HG03066 (cell line): ENCODE measurements around the gene USP5.
"Not testable (repeated sequence)": the region's sequence is repeated elsewhere in the genome, so short reads cannot be mapped to it uniquely, and the experiment has no call there.

Experiments used
- ATAC-seq: cut with Tn5 transposase; IDR thresholded peaks from one replicate; pipeline ENCODE4 v1.9.1; 2021; ENCODE audit warnings: low read depth; ENCODE audit not compliant: unreplicated experiment

USP5 gene

GRCh38 chr12:6883683-6884082, 31.7 kb downstream of the USP5 start:
- ATAC-seq, result no peak

DNA sequence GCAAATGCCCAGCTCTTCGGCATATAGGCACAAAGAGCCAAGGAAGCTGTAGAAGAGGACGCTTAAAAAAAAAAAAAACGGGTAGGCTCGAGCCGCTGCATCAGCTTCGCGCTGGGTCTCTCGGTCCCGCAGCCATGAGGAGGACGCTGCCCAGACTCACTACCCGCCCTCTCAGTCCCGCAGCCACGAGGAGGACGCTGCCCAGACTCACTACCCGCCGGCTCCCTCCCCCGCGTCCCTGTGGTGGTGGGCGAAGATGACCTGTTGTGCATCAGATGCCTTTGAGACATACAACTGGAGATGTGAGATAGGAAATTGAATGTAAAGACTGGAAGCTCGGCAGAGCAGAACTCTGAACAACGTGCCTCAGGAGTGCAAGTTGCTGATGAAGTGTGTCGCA, 32.6 kb downstream of the USP5 start:
- no peak for ATAC-seq

- ATAC-seq, result not testable (repeated sequence)
These were observed 34.5 kb downstream of the USP5 start for GRCh38 chr12:6886206-6886999.

DNA sequence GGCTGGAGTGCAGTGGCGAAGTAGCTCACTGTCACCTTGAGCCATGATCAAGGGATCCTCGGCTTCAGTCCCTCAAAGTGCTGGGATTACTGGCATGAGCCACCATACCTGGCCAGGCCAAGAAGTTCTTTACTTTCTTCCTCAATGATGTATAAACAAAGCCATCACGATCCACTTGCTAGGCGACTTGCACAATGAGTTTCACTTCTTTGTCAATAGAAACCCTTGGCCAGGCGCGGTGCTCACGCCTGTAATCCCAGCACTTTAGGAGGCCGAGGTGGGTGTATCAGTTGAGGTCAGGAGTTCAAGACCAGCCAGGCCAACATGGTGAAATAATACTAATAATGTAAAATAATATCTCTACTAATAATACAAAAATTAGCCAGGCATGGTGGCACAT, 35.5 kb downstream of the USP5 start:
- ATAC-seq, result no peak

DNA sequence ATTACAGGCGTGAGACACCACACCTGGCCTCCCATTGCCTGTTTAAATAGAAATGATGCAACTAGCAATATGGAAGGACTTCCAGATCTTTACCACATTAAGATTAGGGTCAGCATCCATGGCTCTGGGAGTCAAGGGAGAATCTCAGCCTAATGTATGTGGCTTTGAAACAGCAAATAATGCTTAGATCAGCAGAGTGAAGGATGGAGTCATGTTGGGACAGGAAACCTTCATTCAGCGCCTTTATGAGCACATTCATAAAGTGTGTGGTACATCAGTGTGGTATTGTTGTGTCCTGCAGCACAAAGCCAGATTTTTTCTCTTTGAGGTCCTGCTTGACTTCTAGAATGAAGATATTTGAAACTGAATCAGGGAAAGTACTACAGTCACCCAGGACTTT, 36.4 kb downstream of the USP5 start:
- ATAC-seq, result no peak

- not testable (repeated sequence) for ATAC-seq
These were observed 36.8 kb downstream of the USP5 start for GRCh38 chr12:6888794-6889193.

- ATAC-seq, result not testable (repeated sequence)
These were observed 38.0 kb downstream of the USP5 start for GRCh38 chr12:6889775-6890573.

DNA sequence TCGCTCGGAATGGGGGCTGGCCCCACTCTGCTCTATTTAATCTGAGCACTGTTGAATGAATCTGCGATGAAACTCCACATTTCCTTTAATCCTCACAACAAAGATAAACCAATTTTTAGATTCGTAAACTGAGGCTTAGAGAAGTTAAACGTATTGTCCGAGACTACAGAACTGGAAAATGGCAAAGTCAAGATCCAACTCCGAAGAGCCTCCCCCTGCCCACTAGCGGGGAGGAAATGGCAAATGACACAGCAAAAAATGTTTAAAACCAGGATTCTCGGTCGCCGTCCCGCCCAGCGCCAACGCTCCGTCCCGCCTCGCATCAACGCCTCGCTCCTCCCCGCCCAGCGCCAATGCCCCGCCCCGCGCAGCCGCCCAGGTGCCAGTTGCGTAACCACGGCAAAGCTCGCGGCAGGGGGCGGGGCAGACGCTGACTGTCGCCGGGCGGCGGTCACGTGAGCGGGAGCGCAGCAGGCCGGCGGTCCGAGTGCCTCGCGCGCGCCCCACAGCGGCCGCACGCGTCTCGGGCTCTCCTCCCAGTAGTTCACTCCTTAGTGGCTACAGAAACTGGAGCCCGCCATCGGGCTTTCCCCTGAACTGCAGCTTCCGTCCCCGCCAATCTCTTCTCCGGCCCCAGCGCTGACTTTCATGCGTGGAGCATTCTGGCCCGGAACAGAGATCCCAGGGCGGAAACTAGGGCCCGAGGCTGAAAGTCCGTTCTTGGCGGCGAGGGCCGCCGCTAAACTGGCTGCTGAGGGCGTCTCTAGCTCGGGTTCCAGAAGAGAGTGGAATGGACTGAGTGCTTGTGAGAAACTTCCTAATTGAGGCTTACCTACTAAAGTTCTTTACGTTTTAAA, 39.1 kb downstream of the USP5 start:
- ATAC-seq, result peak; percentile 93

GRCh38 chr12:6891646-6892001, 39.7 kb downstream of the USP5 start:
- ATAC-seq, result peak; percentile 12

DNA sequence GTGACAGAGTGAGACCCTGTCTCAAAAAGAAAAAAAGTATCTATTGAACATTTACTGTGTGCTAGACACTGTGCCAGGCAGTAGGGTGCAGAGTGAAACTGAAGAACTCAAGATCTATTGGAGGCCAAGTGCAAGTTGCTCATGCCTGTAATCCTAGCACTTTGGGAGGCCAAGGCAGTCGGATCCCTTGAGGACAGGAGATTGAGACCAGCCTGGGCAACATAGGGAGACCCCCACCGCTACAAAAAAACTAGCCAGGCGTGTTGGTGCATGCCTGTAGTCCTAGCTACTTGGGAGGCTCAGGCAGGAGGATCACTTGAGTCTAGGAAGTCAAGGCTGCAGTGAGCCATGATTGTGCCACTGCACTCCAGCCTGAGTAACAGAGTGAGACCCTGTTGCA, 40.7 kb downstream of the USP5 start:
- not testable (repeated sequence) for ATAC-seq

DNA sequence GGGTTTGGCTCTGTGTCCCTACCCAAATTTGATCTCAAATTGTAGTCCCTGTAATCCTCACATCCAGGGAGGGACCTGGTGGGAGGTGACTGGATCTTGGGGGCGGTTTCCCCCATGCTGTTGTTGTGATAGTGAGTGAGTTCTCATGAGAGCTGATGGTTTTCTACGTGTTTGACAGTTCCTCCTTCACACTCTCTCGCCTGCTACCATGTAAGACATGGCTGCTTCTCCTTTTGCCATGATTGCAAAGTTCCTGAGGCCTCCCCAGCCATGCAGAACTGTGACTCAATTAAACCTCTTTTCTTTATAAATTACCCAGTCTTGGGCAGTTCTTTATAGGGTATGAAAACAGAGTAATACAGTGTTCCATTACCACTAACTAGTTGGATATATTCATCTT, 42.4 kb downstream of the USP5 start:
- ATAC-seq, result no peak

DNA sequence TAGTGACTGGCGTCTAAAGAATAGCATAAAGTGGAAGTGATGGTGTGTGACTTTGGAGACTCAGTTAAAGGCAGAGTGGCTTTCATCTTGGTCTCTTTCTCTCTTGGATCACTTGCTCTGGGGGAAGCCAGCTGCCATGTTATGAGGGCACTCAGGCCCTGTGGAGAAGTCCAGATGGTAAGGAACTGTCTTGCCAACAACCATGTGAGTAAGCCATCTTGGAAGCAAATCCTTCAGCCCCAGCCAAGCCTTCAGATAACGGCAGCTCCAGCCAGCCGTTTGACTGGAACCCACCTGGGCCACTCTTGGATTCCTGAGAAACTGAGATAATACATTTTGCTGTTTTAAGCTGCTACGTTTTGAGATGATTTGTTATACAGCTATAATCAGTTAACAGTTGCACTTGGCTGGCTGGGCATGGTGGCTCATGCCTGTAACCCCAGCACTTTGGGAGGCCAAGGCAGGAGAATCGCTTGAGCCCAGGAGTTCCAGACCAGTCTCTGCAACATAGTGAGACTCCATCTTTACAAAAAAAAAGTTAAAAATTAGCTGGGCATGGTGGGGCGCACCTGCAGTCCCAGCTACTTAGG, 45.0 kb downstream of the USP5 start:
- ATAC-seq, result no peak

GRCh38 chr12:6899427-6899826, 47.5 kb downstream of the USP5 start:
- no peak for ATAC-seq

DNA sequence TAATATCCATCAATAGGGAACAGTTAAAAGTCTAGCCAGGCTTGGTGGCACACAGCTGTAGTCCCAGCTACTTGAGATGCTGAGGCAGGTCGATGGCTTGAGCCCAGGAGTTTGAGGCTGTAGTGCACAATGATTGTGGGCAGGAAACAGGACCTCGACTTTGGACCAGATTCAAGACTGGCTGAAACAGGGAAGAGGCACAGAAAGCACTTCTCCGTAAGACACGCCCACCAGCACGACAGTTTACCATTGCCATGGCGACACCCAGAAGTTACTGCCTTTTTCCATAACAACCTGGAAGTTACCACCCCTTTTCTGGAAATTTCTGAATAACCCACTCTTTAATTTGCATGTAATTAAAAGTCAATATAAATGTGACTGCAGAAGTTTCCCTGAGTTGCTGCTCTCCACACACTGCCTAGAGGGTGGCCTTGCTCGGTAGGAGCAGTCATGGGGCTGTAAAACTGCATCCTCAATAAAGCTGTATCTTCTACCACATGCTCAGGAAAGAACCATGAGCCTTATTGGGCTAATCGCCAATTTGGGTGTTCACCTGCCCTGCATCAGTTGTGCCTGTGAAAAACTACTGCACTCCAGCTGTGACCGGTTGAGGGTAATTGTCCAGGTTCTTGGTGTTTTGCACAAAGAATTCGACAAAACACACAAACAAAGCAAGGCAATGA, 48.0 kb downstream of the USP5 start:
- ATAC-seq, result no peak

DNA sequence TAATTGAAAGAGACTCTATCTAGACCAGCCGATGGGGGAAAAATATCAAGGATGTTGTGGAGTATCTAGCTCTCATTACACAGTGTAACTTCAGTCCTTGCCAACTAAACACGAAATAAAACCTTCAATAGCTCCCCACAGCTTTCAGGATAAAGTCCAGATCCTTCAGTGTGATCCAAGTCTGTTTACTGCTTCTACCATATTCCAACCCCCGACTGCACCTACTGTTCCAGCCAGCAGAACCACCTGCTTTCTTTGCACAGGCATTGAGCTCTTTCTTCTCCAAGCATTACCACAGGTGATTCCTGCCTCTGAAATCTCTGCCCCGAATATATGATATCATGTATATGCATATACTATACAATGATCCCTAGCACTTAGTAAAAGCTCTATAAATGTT, 50.5 kb downstream of the USP5 start:
- ATAC-seq, result no peak

DNA sequence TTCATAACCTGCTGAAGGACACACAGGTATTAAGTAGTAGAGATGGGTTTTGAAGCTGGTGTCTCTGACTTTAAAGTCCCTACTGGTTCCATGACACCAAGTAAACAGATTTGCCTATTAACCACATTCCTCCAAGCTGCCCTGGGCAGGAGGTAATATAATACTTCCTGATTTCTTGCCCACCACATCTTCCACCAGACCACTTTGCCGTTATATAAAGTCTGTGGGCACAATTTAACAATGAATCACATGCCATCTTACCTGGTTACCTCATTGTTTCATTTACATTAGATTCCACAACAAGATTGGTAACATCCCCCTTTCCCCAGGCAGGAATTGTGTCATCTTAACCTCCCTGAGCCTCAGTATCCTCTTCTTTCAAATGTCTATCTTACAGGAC, 51.8 kb downstream of the USP5 start:
- ATAC-seq, result no peak

- peak; percentile 97 for ATAC-seq
These were observed 52.6 kb downstream of the USP5 start, which contains the start of gene LRRC23 for GRCh38 chr12:6904280-6905276. TSS of gene LRRC23 (plus strand) at chr12:6904822. CDS start at chr12:6905634, 812 bp downstream.

DNA sequence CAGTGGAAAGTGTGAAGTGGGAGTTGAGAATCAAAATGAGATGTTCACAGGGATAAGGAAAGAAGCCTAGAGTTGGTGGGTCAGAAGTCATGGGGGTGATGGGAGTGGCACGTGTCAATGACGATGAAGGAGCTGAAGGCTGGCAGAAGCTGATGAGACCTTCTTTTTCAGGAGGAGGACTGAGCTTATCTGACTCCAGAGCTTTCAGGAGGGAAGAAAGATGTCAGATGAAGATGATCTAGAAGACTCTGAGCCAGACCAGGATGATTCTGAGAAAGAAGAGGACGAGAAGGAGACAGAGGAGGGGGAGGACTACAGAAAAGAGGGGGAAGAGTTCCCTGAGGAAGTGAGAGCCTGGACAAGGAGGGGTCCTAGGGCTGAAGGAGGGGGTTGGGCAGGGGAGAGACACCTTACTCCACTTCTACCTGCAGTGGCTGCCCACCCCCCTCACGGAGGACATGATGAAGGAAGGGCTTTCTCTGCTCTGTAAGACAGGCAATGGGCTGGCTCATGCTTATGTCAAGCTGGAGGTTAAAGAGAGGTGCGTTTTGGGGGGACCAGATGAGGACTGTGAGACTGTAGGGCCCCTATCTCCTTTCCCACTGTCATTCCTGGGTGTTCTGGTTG, 53.6 kb downstream of the USP5 start:
- no peak for ATAC-seq
